Neural progenitor cell (in vitro differentiated cells): ENCODE data around the gene ILF3. TPM values are rescaled to one million over a fixed set of nuclear protein-coding genes. Genes with fewer than 3 reads are reported as not detected.

ENCODE experiments used
- DNase-seq: peaks from one replicate; pipeline ENCODE4 v3.0.0-alpha.2; 2016; ENCODE audit warnings: low spot score
- H2AFZ ChIP-seq: fragments of 200-600 bp; sonication (generic); replicated peaks from 2 replicates; pipeline ENCODE4 v1.6.1; 2016; ENCODE audit warnings: antibody characterized with exemption
- H3F3A ChIP-seq: fragments of 200-600 bp; sonication (generic); 2 replicates; pipeline ENCODE4 v1.6.1; 2016; ENCODE audit warnings: antibody characterized with exemption, low read depth
- H3K27ac ChIP-seq: fragments of 200-600 bp; sonication (generic); 2 replicates; pipeline ENCODE4 v1.5.1; 2016; ENCODE audit warnings: mild to moderate bottlenecking
- H3K27me3 ChIP-seq: fragments of 200-600 bp; sonication (generic); 2 replicates; pipeline ENCODE4 v1.6.1; 2016; ENCODE audit warnings: mild to moderate bottlenecking, moderate library complexity
- H3K36me3 ChIP-seq: fragments of 200-600 bp; sonication (generic); 2 replicates; pipeline ENCODE4 v1.5.1; 2016
- H3K4me1 ChIP-seq: fragments of 200-600 bp; sonication (generic); 2 replicates; pipeline ENCODE4 v1.6.1; 2016; ENCODE audit warnings: mixed run types
- H3K4me2 ChIP-seq: fragments of 200-600 bp; sonication (generic); 2 replicates; pipeline ENCODE4 v1.6.1; 2016
- H3K4me3 ChIP-seq: fragments of 200-600 bp; sonication (generic); 2 replicates; pipeline ENCODE4 v1.5.1; 2016
- H3K79me2 ChIP-seq: fragments of 200-600 bp; sonication (generic); 2 replicates; pipeline ENCODE4 v1.6.1; 2016; ENCODE audit warnings: low read depth
- H3K9ac ChIP-seq: fragments of 200-600 bp; sonication (generic); 2 replicates; pipeline ENCODE4 v1.6.1; 2016
- H3K9me3 ChIP-seq: fragments of 200-600 bp; sonication (generic); 2 replicates; pipeline ENCODE4 v1.5.1; 2016; ENCODE audit warnings: low read depth
- H4K20me1 ChIP-seq: fragments of 200-600 bp; sonication (generic); 2 replicates; pipeline ENCODE4 v1.6.1; 2016; ENCODE audit warnings: low read depth
- H3K27ac Mint-ChIP-seq: 3 replicates; pipeline ENCODE4 v1.8.0; 2021; ENCODE audit warnings: mixed read lengths
- H3K27me3 Mint-ChIP-seq: 2 replicates; pipeline ENCODE4 v1.8.0; 2022; ENCODE audit warnings: low read depth, mild to moderate bottlenecking, inconsistent platforms, moderate library complexity, mixed read lengths; ENCODE audit not compliant: insufficient read depth
- H3K36me3 Mint-ChIP-seq: 3 replicates; pipeline ENCODE4 v1.8.0; 2021; ENCODE audit warnings: mixed read lengths
- H3K4me1 Mint-ChIP-seq: 3 replicates; pipeline ENCODE4 v1.8.0; 2021; ENCODE audit warnings: mixed read lengths
- H3K4me3 Mint-ChIP-seq: 3 replicates; pipeline ENCODE4 v1.8.0; 2021; ENCODE audit warnings: mild to moderate bottlenecking, moderate library complexity, mixed read lengths
- H3K9me3 Mint-ChIP-seq: 3 replicates; pipeline ENCODE4 v1.8.0; 2020; ENCODE audit warnings: mixed read lengths
- CTCF ChIP-seq: fragments of 200-600 bp; sonication (generic); IDR thresholded peaks from 2 replicates; pipeline ENCODE4 v1.5.1; 2017; ENCODE audit warnings: antibody characterized with exemption, mild to moderate bottlenecking
- EZH2 ChIP-seq: fragments of 200-600 bp; sonication (generic); IDR thresholded peaks from 2 replicates; pipeline ENCODE4 v1.6.1; 2017; ENCODE audit warnings: antibody characterized with exemption, mild to moderate bottlenecking, moderate library complexity
- EZH2phosphoT487 ChIP-seq: fragments of 200-600 bp; sonication (generic); IDR thresholded peaks from 2 replicates; pipeline ENCODE4 v1.6.1; 2017; ENCODE audit warnings: antibody characterized with exemption
- total RNA-seq: library from RNA; depleted of rRNA; stranded (reverse); fragments of >200 nt; gene quantifications from 2 replicates; pipeline ENCODE4 v1.2.3, GENCODE V29; 2015; ENCODE audit warnings: low replicate concordance

The ILF3 gene
- total RNA-seq, 1 donor from 2014 or later: 477 TPM

- peaks cover 2% of the 10 kb centered on the region for H3K27me3 Mint-ChIP-seq
- Histone ChIP-seq H3K4me3 (no peak overlapping the region), H3K27me3 (no peaks in the 10 kb centered on the region), H3K4me1 (peaks cover 14% of the 10 kb centered on the region), H3K4me2 (peak overlapping the region; percentile 54), H2AFZ (no peak overlapping the region), H3F3A (peaks cover 20% of the 10 kb centered on the region), H3K36me3 (no peaks in the 10 kb centered on the region), H3K9me3 (no peaks in the 10 kb centered on the region), H4K20me1 (peaks cover 5% of the 10 kb centered on the region), H3K27ac (peak overlapping the region; percentile 87), H3K9ac (peak overlapping the region; percentile 7), H3K79me2 (no peaks in the 10 kb centered on the region)
- H3K27ac Mint-ChIP-seq: peak overlapping the region; percentile 69
- peaks cover 11% of the 10 kb centered on the region for H3K36me3 Mint-ChIP-seq
- H3K4me1 Mint-ChIP-seq: peaks cover 31% of the 10 kb centered on the region
- H3K4me3 Mint-ChIP-seq: peak overlapping the region; percentile 72
- DNase-seq: no peak
- TF ChIP-seq EZH2 (no peak), EZH2phosphoT487 (no peak), CTCF (no peak)
- no peaks in the 10 kb centered on the region for H3K9me3 Mint-ChIP-seq
Observed at GRCh38 chr19:10643968-10644259, 10.2 kb upstream of the ILF3 start.

DNA sequence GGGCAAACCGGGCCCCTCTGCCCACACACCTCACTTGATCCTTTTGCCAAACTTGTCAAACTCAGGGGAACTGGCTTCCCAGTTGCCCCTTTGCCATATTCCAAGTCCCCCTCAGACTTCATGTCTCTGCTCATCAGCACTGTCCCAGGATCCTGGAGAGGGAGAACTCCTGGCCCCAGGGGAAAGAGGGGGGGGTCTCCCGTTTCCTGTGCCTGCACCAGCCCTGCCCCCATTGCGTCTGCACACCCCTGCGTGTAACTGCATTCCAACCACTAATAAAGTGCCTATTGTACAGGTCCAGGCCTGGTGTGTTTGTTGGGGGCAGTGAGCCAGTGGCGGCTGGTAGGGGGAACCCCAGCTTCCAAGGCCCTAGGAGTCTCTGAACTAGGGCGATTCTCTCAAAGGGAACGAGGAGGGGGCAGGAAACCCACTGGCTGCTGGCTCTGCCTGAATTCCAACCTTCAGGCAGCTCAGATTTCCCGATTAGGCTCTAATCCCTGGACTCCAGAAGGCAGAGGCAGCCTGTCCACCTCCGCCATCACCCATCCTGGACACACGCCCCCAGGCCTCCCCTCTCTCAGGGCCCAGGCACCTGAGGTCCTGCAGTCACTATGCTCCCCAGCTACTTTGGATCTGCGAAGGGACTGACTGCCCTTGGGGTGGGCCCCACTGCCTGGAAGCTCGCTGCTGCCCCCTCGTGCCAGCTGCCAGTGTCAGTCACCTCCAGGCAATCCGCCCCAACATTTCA is 9.7 kb upstream of the ILF3 start:
- no peak for TF ChIP-seq EZH2
- TF ChIP-seq CTCF: peak; percentile 83
- no peak for TF ChIP-seq EZH2phosphoT487
- Mint-ChIP-seq H3K36me3 (peaks cover 7% of the 10 kb centered on the region), H3K27me3 (peaks cover 2% of the 10 kb centered on the region), H3K4me3 (peak overlapping the region; percentile 67), H3K27ac (peak overlapping the region; percentile 69), H3K4me1 (peaks cover 31% of the 10 kb centered on the region), H3K9me3 (no peaks in the 10 kb centered on the region)
- no peaks in the 10 kb centered on the region for H3K79me2 ChIP-seq
- H3K27me3 ChIP-seq: no peaks in the 10 kb centered on the region
- H3K4me1 ChIP-seq: peaks cover 14% of the 10 kb centered on the region
- peak; percentile 92 for DNase-seq
- H3F3A ChIP-seq: peaks cover 20% of the 10 kb centered on the region
- no peak overlapping the region for H3K9ac ChIP-seq
- H3K4me3 ChIP-seq: no peak overlapping the region
- H3K9me3 ChIP-seq: no peaks in the 10 kb centered on the region
- H3K4me2 ChIP-seq: peak overlapping the region; percentile 54
- H3K27ac ChIP-seq: peak overlapping the region; percentile 87
- H3K36me3 ChIP-seq: no peaks in the 10 kb centered on the region
- H2AFZ ChIP-seq: no peak overlapping the region
- peaks cover 5% of the 10 kb centered on the region for H4K20me1 ChIP-seq

- H3K4me2 ChIP-seq: no peak overlapping the region
- no peak overlapping the region for H3K27ac ChIP-seq
Observed at GRCh38 chr19:10646456-10647159, 7.5 kb upstream of the ILF3 start.

More at GRCh38 chr19:10646456-10647159, 7.5 kb upstream of the ILF3 start:
- Histone ChIP-seq H3K79me2 (peaks cover under 1% of the 10 kb centered on the region), H3K9ac (no peak overlapping the region), H4K20me1 (peaks cover 5% of the 10 kb centered on the region), H3K9me3 (no peaks in the 10 kb centered on the region), H3K4me1 (peaks cover 14% of the 10 kb centered on the region), H3F3A (peaks cover 25% of the 10 kb centered on the region), H3K27me3 (no peaks in the 10 kb centered on the region), H3K36me3 (no peaks in the 10 kb centered on the region), H2AFZ (no peak overlapping the region), H3K4me3 (no peak overlapping the region)
- H3K4me1 Mint-ChIP-seq: peaks cover 28% of the 10 kb centered on the region
- peaks cover 4% of the 10 kb centered on the region for H3K36me3 Mint-ChIP-seq
- DNase-seq: no peak
- no peak overlapping the region for H3K4me3 Mint-ChIP-seq
- H3K27me3 Mint-ChIP-seq: peaks cover 2% of the 10 kb centered on the region
- no peak overlapping the region for H3K27ac Mint-ChIP-seq
- no peaks in the 10 kb centered on the region for H3K9me3 Mint-ChIP-seq
- no peak for TF ChIP-seq EZH2
- TF ChIP-seq CTCF: no peak
- no peak for TF ChIP-seq EZH2phosphoT487
